GM19438 (cell line): ENCODE measurements around the gene IKZF4.
A peak's percentile ranks its signal among the peaks of the same experiment; 100 is the strongest.
"Not testable (repeated sequence)": the region's sequence is repeated elsewhere in the genome, so short reads cannot be mapped to it uniquely, and the experiment has no call there.

Experiments
- ATAC-seq: cut with Tn5 transposase; IDR thresholded peaks from one replicate; pipeline ENCODE4 v1.9.1; 2021; ENCODE audit warnings: low read depth; ENCODE audit not compliant: unreplicated experiment

The IKZF4 gene

DNA sequence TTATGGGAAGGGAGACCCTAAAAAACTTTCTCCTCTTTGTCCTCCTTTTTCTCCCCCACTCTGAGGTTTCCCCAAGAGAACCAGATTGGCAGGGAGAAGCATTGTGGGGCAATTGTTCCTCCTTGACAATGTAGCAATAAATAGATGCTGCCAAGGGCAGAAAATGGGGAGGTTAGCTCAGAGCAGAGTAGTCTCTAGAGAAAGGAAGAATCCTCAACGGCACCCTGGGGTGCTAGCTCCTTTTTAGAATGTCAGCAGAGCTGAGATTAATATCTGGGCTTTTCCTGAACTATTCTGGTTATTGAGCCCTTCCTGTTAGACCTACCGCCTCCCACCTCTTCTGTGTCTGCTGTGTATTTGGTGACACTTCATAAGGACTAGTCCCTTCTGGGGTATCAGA, 16.3 kb downstream of the IKZF4 start:
- no peak for ATAC-seq

GRCh38 chr12:56038022-56038655, 17.3 kb downstream of the IKZF4 start:
- ATAC-seq, result no peak

GRCh38 chr12:56040151-56040550, 19.3 kb downstream of the IKZF4 start:
- ATAC-seq, result no peak

GRCh38 chr12:56040963-56041551, 20.2 kb downstream of the IKZF4 start:
- peak; percentile 7 for ATAC-seq

- peak; percentile 92 for ATAC-seq
Measured at GRCh38 chr12:56041552-56042429, 20.9 kb downstream of the IKZF4 start, which contains the start of gene RPS26. Gene RPS26 (plus strand): TSS chr12:56041918. CDS start chr12:56042167, 249 bp downstream.

- not testable (repeated sequence) for ATAC-seq
Measured at GRCh38 chr12:56042430-56042813, 21.6 kb downstream of the IKZF4 start.

GRCh38 chr12:56042843-56043242, 22.0 kb downstream of the IKZF4 start:
- no peak for ATAC-seq

DNA sequence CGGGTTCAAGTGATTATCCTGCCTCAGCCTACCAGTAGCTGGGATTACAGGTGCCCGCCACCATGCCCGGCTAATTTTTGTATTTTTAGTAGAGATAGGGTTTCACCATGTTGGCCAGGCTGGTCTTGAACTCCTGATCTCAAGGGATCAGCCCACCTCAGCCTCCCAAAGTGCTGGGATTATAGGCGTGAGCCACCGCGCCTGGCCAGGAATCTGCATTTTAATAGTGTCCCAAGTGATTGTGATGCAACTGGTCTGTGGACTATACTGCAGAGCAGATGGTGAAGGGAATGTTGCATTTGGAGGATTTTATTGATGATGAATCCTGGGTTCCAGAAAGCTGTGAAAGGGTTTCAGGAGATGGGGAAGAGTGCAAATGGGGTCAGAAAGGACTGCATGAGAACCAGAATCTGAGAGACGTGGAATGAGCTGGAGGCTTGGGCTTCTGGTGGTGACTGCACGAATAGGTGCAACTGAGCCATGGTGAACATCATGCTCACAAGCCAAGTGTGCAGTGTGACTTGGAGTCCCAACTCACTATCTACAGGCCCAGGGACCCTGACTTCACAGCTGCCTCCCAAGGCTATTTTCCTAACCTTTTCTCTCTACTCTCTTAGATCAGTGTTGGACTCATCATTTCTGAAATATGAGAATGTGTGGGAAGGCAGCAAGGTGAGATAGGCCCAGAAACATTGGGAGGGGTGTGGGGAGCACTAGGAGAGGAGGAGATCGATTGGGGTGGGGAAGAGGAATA, 25.4 kb downstream of the IKZF4 start:
- ATAC-seq, result no peak

- no peak for ATAC-seq
Measured at GRCh38 chr12:56053407-56053893, 32.6 kb downstream of the IKZF4 start.

DNA sequence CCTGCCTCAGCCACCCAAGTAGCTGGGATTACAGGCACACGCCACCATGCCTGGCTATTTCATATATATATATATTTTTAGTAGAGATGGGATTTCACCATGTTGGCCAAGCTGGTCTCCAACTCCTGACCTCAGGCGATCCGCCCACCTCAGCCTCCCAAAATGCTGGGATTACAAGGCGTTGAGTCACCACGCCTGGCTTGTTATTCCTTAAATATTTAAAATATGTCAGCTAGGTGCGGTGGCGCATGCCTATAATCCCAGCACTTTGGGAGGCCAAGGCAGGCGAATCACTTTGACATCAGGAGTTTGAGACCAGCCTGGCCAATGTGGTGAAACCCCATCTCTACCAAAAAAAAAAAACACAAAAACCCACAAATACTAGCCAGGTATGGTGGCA, 39.1 kb downstream of the IKZF4 start:
- ATAC-seq, result not testable (repeated sequence)

- ATAC-seq, result no peak
Measured at GRCh38 chr12:56061982-56062381, 41.1 kb downstream of the IKZF4 start.

DNA sequence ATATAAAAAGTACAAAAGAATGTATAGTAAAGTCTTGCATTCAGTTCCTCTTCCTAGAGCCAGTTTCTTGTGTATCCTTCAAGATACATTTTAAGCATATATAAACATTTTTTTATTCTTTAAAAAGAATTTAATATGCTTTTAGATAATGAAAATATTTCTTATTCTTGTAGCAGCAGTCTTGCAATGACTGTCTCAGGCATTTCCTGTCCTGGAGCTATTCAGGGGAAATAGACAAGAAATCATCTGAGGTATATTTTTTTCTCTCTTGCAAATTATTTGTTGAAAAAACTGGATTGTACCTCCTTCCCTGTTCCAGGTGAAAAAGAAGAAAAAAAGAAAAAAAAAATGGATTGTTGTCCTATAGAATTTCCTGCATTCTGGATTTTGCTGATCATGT, 42.2 kb downstream of the IKZF4 start:
- no peak for ATAC-seq

- no peak for ATAC-seq
Measured at GRCh38 chr12:56071648-56072047, 50.8 kb downstream of the IKZF4 start.

GRCh38 chr12:56074396-56074795, 53.6 kb downstream of the IKZF4 start:
- no peak for ATAC-seq

DNA sequence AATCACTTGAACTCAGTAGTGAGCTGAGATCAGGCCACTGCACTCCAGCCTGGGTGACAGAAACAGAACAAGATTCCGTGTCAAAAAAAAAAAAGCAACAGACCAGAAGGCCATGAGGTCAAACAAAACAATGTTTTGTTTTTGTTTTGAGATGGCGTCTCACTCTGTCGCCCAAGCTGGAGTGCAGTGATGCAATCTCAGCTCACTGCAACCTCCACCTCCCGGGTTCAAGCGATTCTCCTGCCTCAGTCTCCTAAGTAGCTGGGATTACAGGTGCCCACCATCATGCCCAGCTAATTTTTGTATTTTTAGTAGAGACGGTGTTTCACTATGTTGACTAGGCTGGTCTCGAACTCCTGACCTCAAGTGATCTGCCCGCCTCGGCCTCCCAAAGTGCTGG, 57.1 kb downstream of the IKZF4 start:
- ATAC-seq, result not testable (repeated sequence)

DNA sequence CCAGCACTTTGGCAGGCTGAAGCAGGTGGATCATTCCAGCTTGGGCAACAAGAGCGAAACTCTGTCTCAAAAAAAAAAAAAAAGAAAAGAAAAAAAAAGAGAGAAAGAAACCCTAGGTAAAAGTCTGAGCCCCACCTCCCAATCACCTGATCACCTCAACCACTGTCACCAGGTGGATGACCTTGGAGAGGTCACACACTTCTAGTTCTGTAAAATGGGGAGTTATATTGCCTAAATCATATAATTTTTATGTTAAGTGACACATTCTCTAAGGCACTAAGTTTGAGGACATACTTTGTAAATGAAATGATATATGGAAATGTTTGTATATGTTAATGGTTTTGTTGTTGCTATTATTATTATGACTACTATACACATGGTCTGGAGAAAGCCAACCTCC, 57.6 kb downstream of the IKZF4 start:
- ATAC-seq, result no peak

- ATAC-seq, result peak; percentile 62
Measured at GRCh38 chr12:56078931-56079722, 58.3 kb downstream of the IKZF4 start.

DNA sequence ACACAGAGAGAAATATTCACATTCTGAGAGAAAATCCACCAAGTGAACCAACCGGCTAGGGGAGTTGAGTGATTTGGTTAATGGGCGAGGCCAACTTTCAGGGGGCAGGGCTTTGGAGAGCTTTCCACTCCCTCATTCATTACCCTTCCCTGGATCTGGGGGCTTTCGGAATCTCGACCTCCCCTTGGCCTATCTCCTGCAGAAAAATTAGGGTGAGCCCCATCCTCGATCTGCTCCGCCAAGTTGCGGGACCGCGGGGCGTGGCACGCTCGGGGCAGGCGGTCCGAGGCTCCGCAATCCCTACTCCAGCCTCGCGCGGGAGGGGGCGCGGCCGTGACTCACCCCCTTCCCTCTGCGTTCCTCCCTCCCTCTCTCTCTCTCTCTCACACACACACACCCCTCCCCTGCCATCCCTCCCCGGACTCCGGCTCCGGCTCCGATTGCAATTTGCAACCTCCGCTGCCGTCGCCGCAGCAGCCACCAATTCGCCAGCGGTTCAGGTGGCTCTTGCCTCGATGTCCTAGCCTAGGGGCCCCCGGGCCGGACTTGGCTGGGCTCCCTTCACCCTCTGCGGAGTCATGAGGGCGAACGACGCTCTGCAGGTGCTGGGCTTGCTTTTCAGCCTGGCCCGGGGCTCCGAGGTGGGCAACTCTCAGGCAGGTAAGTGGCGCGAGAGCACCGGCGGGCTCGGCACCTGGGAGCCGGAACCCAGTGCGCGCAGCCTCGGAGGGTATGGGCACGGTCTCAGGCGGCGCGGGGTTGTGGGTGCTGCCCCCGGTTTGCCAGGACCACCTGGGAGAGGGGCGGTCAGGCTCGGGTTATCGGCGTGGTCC, 59.1 kb downstream of the IKZF4 start, which contains the start of gene ERBB3:
Gene ERBB3 (plus strand): TSS at position 443 of the 833 bp plus-strand sequence. CDS start 136 bp downstream, at position 579.
- ATAC-seq, result peak; percentile 35
